NCI-H510A treated with DMSO at 0.1 percent for 48 hours (cell line): ENCODE data around the gene RRAGC.
"Not testable (repeated sequence)": the region's sequence is repeated elsewhere in the genome, so short reads cannot be mapped to it uniquely, and the experiment has no call there.

Source experiments
- DNase-seq: peaks from one replicate; lab custom pipeline; 2025; lab: John Stamatoyannopoulos, UW

Gene RRAGC

GRCh38 chr1:38858833-38859560 lies 575 bp downstream of the RRAGC start:
- DNase-seq, result peak; percentile 99

- DNase-seq, result peak; percentile 81
Measured at GRCh38 chr1:38852780-38853179, 6.8 kb downstream of the RRAGC start.

GRCh38 chr1:38848071-38848470 lies 11.5 kb downstream of the RRAGC start:
- no peak for DNase-seq

GRCh38 chr1:38846210-38846609 lies 13.4 kb downstream of the RRAGC start:
- no peak for DNase-seq

GRCh38 chr1:38845088-38845487 lies 14.5 kb downstream of the RRAGC start:
- not testable (repeated sequence) for DNase-seq

GRCh38 chr1:38840281-38840680 lies 19.3 kb downstream of the RRAGC start:
- DNase-seq, result no peak

- DNase-seq, result no peak
Measured at GRCh38 chr1:38839363-38839762, 20.2 kb downstream of the RRAGC start.

GRCh38 chr1:38836316-38836715 lies 23.3 kb downstream of the RRAGC start:
- not testable (repeated sequence) for DNase-seq

GRCh38 chr1:38834937-38835827 lies 24.4 kb downstream of the RRAGC start:
- peak; percentile 100 for DNase-seq

GRCh38 chr1:38834221-38834782 lies 25.3 kb downstream of the RRAGC start:
- no peak for DNase-seq

- no peak for DNase-seq
Measured at GRCh38 chr1:38833146-38833545, 26.4 kb downstream of the RRAGC start.

- DNase-seq, result no peak
Measured at GRCh38 chr1:38832370-38832734, 27.2 kb downstream of the RRAGC start.

GRCh38 chr1:38831731-38832369 lies 27.7 kb downstream of the RRAGC start:
- no peak for DNase-seq

- DNase-seq, result no peak
Measured at GRCh38 chr1:38829368-38829767, 30.2 kb downstream of the RRAGC start.

- no peak for DNase-seq
Measured at GRCh38 chr1:38827318-38827717, 32.3 kb downstream of the RRAGC start.

- DNase-seq, result no peak
Measured at GRCh38 chr1:38826886-38827285, 32.7 kb downstream of the RRAGC start.

- DNase-seq, result no peak
Measured at GRCh38 chr1:38826262-38826661, 33.3 kb downstream of the RRAGC start.

GRCh38 chr1:38820860-38821259 lies 38.7 kb downstream of the RRAGC start:
- DNase-seq, result no peak

GRCh38 chr1:38819516-38819915 lies 40.1 kb downstream of the RRAGC start:
- no peak for DNase-seq

GRCh38 chr1:38819040-38819439 lies 40.5 kb downstream of the RRAGC start:
- no peak for DNase-seq

GRCh38 chr1:38818175-38818976 lies 41.2 kb downstream of the RRAGC start:
- DNase-seq, result no peak
